ENCODE data around the gene LARGE1. TPM values are rescaled to one million over a fixed set of nuclear protein-coding genes. Genes with fewer than 3 reads are reported as not detected.
"Not testable (repeated sequence)": the region's sequence is repeated elsewhere in the genome, so short reads cannot be mapped to it uniquely, and the experiment has no call there.

Gene LARGE1
- total RNA-seq, 2 donors from 2014 or later: 1.1 to 1.5 TPM

GRCh38 chr22:33874206-33874605 lies 46.1 kb downstream of the LARGE1 start:
- ATAC-seq (no peak), DNase-seq (ENCODE audit: low spot score in 2 of 2) (no peak)
- Mint-ChIP-seq H3K36me3 (no peaks in the 10 kb centered on the region), H3K9me3 (no peaks in the 10 kb centered on the region), H3K27ac (no peak overlapping the region)

- Mint-ChIP-seq H3K9me3 (no peaks in the 10 kb centered on the region), H3K36me3 (no peaks in the 10 kb centered on the region), H3K27ac (no peak overlapping the region)
- ATAC-seq (no peak), DNase-seq (ENCODE audit: low spot score in 2 of 2) (no peak)
Measured at GRCh38 chr22:33873666-33874065, 46.6 kb downstream of the LARGE1 start.

- no peak for DNase-seq (ENCODE audit: low spot score in 2 of 2)
- no peaks in the 10 kb centered on the region for H3K9me3 Mint-ChIP-seq
- H3K27ac Mint-ChIP-seq: no peak overlapping the region
- no peak for ATAC-seq
- H3K36me3 Mint-ChIP-seq: no peaks in the 10 kb centered on the region
Measured at GRCh38 chr22:33873186-33873585, 47.1 kb downstream of the LARGE1 start.

- H3K27ac Mint-ChIP-seq: no peak overlapping the region
- ATAC-seq: no peak
Measured at GRCh38 chr22:33871935-33872334, 48.3 kb downstream of the LARGE1 start.

GRCh38 chr22:33869946-33870345 lies 50.3 kb downstream of the LARGE1 start:
- ATAC-seq: no peak
- Mint-ChIP-seq H3K36me3 (no peaks in the 10 kb centered on the region), H3K9me3 (no peaks in the 10 kb centered on the region), H3K27ac (no peak overlapping the region)
- DNase-seq (ENCODE audit: low spot score in 2 of 2): no peak

More at GRCh38 chr22:33871935-33872334, 48.3 kb downstream of the LARGE1 start:
- Mint-ChIP-seq H3K9me3 (no peaks in the 10 kb centered on the region), H3K36me3 (no peaks in the 10 kb centered on the region)
- no peak for DNase-seq (ENCODE audit: low spot score in 2 of 2)

GRCh38 chr22:33867971-33868370 lies 52.3 kb downstream of the LARGE1 start:
- DNase-seq (ENCODE audit: low spot score in 2 of 2): no peak
- Mint-ChIP-seq H3K27ac (no peak overlapping the region), H3K9me3 (no peaks in the 10 kb centered on the region), H3K36me3 (no peaks in the 10 kb centered on the region)
- no peak for ATAC-seq

GRCh38 chr22:33867118-33867866 lies 53.0 kb downstream of the LARGE1 start:
- Mint-ChIP-seq H3K9me3 (no peaks in the 10 kb centered on the region), H3K27ac (no peak overlapping the region), H3K36me3 (no peaks in the 10 kb centered on the region)
- DNase-seq (ENCODE audit: low spot score in 2 of 2): no peak
- no peak for ATAC-seq

GRCh38 chr22:33866511-33866910 lies 53.8 kb downstream of the LARGE1 start:
- ATAC-seq (no peak), DNase-seq (ENCODE audit: low spot score in 2 of 2) (no peak)
- H3K36me3 Mint-ChIP-seq: no peaks in the 10 kb centered on the region
- H3K9me3 Mint-ChIP-seq: no peaks in the 10 kb centered on the region
- H3K27ac Mint-ChIP-seq: no peak overlapping the region

GRCh38 chr22:33865996-33866395 lies 54.3 kb downstream of the LARGE1 start:
- no peak for DNase-seq (ENCODE audit: low spot score in 2 of 2)

GRCh38 chr22:33865248-33865647 lies 55.0 kb downstream of the LARGE1 start:
- ATAC-seq: no peak
- DNase-seq (ENCODE audit: low spot score in 2 of 2): no peak
- Mint-ChIP-seq H3K9me3 (no peaks in the 10 kb centered on the region), H3K27ac (no peak overlapping the region), H3K36me3 (no peaks in the 10 kb centered on the region)

More at GRCh38 chr22:33865996-33866395, 54.3 kb downstream of the LARGE1 start:
- no peaks in the 10 kb centered on the region for H3K9me3 Mint-ChIP-seq
- H3K36me3 Mint-ChIP-seq: no peaks in the 10 kb centered on the region
- no peak overlapping the region for H3K27ac Mint-ChIP-seq
- ATAC-seq: no peak

- ATAC-seq (peak in 1 of 2 donors; percentile 41), DNase-seq (ENCODE audit: low spot score in 2 of 2) (no peak)
- Mint-ChIP-seq H3K27ac (no peak overlapping the region), H3K9me3 (no peaks in the 10 kb centered on the region), H3K36me3 (no peaks in the 10 kb centered on the region)
Measured at GRCh38 chr22:33864723-33865130, 55.5 kb downstream of the LARGE1 start.

GRCh38 chr22:33861216-33861875 lies 58.9 kb downstream of the LARGE1 start:
- DNase-seq (ENCODE audit: low spot score in 2 of 2): no peak
- ATAC-seq: no peak
- Mint-ChIP-seq H3K27ac (no peak overlapping the region), H3K36me3 (no peaks in the 10 kb centered on the region), H3K9me3 (no peaks in the 10 kb centered on the region)

- Mint-ChIP-seq H3K36me3 (no peaks in the 10 kb centered on the region), H3K27ac (no peak overlapping the region), H3K9me3 (no peaks in the 10 kb centered on the region)
- DNase-seq (ENCODE audit: low spot score in 2 of 2) (no peak), ATAC-seq (no peak)
Measured at GRCh38 chr22:33860386-33860785, 59.9 kb downstream of the LARGE1 start.

- ATAC-seq (no peak), DNase-seq (ENCODE audit: low spot score in 2 of 2) (no peak)
- H3K27ac Mint-ChIP-seq: no peak overlapping the region
- no peaks in the 10 kb centered on the region for H3K36me3 Mint-ChIP-seq
- H3K9me3 Mint-ChIP-seq: no peaks in the 10 kb centered on the region
Measured at GRCh38 chr22:33859311-33859710, 61.0 kb downstream of the LARGE1 start.

- H3K9me3 Mint-ChIP-seq; H3K27ac Mint-ChIP-seq; ATAC-seq; H3K36me3 Mint-ChIP-seq; DNase-seq (ENCODE audit: low spot score in 2 of 2): not testable (repeated sequence)
Measured at GRCh38 chr22:33858653-33859052, 61.6 kb downstream of the LARGE1 start.

GRCh38 chr22:33857767-33858166 lies 62.5 kb downstream of the LARGE1 start:
- H3K36me3 Mint-ChIP-seq; H3K27ac Mint-ChIP-seq; DNase-seq (ENCODE audit: low spot score in 2 of 2); ATAC-seq; H3K9me3 Mint-ChIP-seq: not testable (repeated sequence)

- no peak for DNase-seq (ENCODE audit: low spot score in 2 of 2)
- no peak overlapping the region for H3K27ac Mint-ChIP-seq
- H3K9me3 Mint-ChIP-seq: no peaks in the 10 kb centered on the region
- H3K36me3 Mint-ChIP-seq: no peaks in the 10 kb centered on the region
- no peak for ATAC-seq
Measured at GRCh38 chr22:33854724-33855123, 65.6 kb downstream of the LARGE1 start.
